Activated CD4-positive, alpha-beta T cell treated with anti-CD3 and anti-CD28 coated beads, Interleukin-2, amount 50 U/mL, for 48 hours (primary cell): Measurements from ENCODE around the gene CYP2W1.
"Not testable (repeated sequence)": the region's sequence is repeated elsewhere in the genome, so short reads cannot be mapped to it uniquely, and the experiment has no call there.

Experiments used
- DNase-seq, 2 experiments: peaks; one replicate each; pipeline ENCODE4 v3.0.0-alpha.2; 2020

The CYP2W1 gene

GRCh38 chr7:1031716-1032455 lies 48.9 kb downstream of the CYP2W1 start:
- DNase-seq = no peak

GRCh38 chr7:1032536-1033181 lies 49.7 kb downstream of the CYP2W1 start:
- no peak for DNase-seq

GRCh38 chr7:1033546-1034145 lies 50.7 kb downstream of the CYP2W1 start:
- DNase-seq = no peak

- not testable (repeated sequence) for DNase-seq
Measured at GRCh38 chr7:1034769-1035168, 51.8 kb downstream of the CYP2W1 start.

GRCh38 chr7:1036164-1036928 lies 53.4 kb downstream of the CYP2W1 start:
- not testable (repeated sequence) for DNase-seq
